ENCODE measurements around the gene LINC00237.
A peak's percentile ranks its signal among the peaks of the same experiment; 100 is the strongest.

LINC00237 gene

GRCh38 chr20:21125849-21126580, 19.9 kb upstream of the LINC00237 start, which contains the start of gene KIZ:
Gene KIZ, plus strand, starts transcription at chr20:21126082. Its CDS starts 34 bp downstream, at chr20:21126116.
- peak; percentile 94 to 98 (median 97) for DNase-seq (ENCODE audit: low read depth in 2 of 3, low spot score in 2 of 3)

- DNase-seq (ENCODE audit: low read depth in 2 of 3, low spot score in 2 of 3) = no peak
These were observed 19.1 kb upstream of the LINC00237 start for GRCh38 chr20:21125072-21125848.

GRCh38 chr20:21124190-21124589, 18.0 kb upstream of the LINC00237 start:
- DNase-seq (ENCODE audit: low read depth in 2 of 3, low spot score in 2 of 3) = no peak

- no peak for DNase-seq (ENCODE audit: low read depth in 2 of 3, low spot score in 2 of 3)
These were observed 12.6 kb upstream of the LINC00237 start for GRCh38 chr20:21118782-21119181.

GRCh38 chr20:21118138-21118537, 12.0 kb upstream of the LINC00237 start:
- no peak for DNase-seq (ENCODE audit: low read depth in 2 of 3, low spot score in 2 of 3)

GRCh38 chr20:21117521-21117920, 11.4 kb upstream of the LINC00237 start:
- DNase-seq (ENCODE audit: low read depth in 2 of 3, low spot score in 2 of 3) = no peak

- DNase-seq (ENCODE audit: low read depth in 2 of 3, low spot score in 2 of 3) = no peak
These were observed 8.4 kb upstream of the LINC00237 start for GRCh38 chr20:21114584-21114983.

GRCh38 chr20:21113697-21114096, 7.5 kb upstream of the LINC00237 start:
- DNase-seq (ENCODE audit: low read depth in 2 of 3, low spot score in 2 of 3) = no peak

- DNase-seq (ENCODE audit: low read depth in 2 of 3, low spot score in 2 of 3) = no peak
These were observed 5.3 kb upstream of the LINC00237 start for GRCh38 chr20:21111416-21111815.

- no peak for DNase-seq (ENCODE audit: low read depth in 2 of 3, low spot score in 2 of 3)
These were observed 4.7 kb upstream of the LINC00237 start for GRCh38 chr20:21110811-21111210.

GRCh38 chr20:21109144-21109543, 3.0 kb upstream of the LINC00237 start:
- no peak for DNase-seq (ENCODE audit: low read depth in 2 of 3, low spot score in 2 of 3)

- no peak for DNase-seq (ENCODE audit: low read depth in 2 of 3, low spot score in 2 of 3)
These were observed 558 bp downstream of the LINC00237 start for GRCh38 chr20:21105429-21106170.

GRCh38 chr20:21104921-21105320, 1.2 kb downstream of the LINC00237 start:
- no peak for DNase-seq (ENCODE audit: low read depth in 2 of 3, low spot score in 2 of 3)

GRCh38 chr20:21104466-21104761, 1.7 kb downstream of the LINC00237 start:
- DNase-seq (ENCODE audit: low read depth in 2 of 3, low spot score in 2 of 3) = no peak

GRCh38 chr20:21103582-21104465, 2.3 kb downstream of the LINC00237 start:
- DNase-seq (ENCODE audit: low read depth in 2 of 3, low spot score in 2 of 3) = no peak

- no peak for DNase-seq (ENCODE audit: low read depth in 2 of 3, low spot score in 2 of 3)
These were observed 3.4 kb downstream of the LINC00237 start for GRCh38 chr20:21102603-21103311.

- DNase-seq (ENCODE audit: low read depth in 2 of 3, low spot score in 2 of 3) = no peak
These were observed 4.1 kb downstream of the LINC00237 start for GRCh38 chr20:21101932-21102575.

- no peak for DNase-seq (ENCODE audit: low read depth in 2 of 3, low spot score in 2 of 3)
These were observed 4.7 kb downstream of the LINC00237 start for GRCh38 chr20:21101453-21101931.

GRCh38 chr20:21100578-21101452, 5.3 kb downstream of the LINC00237 start:
- DNase-seq (ENCODE audit: low read depth in 2 of 3, low spot score in 2 of 3) = no peak
